NCI-H1092 treated with DMSO at 0.1 percent for 48 hours (cell line): ENCODE data around the gene UGT3A2.
"Not testable (repeated sequence)": the region's sequence is repeated elsewhere in the genome, so short reads cannot be mapped to it uniquely, and the experiment has no call there.

ENCODE experiments used
- DNase-seq: peaks from one replicate; lab custom pipeline; 2025; lab: John Stamatoyannopoulos, UW

UGT3A2 gene

GRCh38 chr5:36054647-36055046 is 12.0 kb downstream of the UGT3A2 start:
- no peak for DNase-seq

- DNase-seq: no peak
Observed at GRCh38 chr5:36052538-36052937, 14.1 kb downstream of the UGT3A2 start.

DNA sequence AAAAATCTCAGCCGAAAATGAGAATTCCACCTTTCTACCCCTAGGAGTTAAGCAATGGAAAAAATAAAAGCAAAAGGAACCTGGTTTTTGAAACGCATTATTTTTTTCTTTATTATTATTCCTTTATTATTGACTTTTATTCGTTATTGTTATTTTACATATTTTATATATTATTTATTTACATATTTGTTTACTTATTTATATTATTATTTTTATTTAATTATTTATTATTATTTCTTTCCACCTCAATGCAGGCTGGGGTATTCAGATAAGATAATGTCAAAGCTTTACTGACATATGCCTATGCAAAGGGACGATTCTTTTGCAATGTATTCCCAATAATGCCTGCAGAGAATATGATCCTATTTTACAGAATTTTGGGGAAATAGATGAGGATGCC is 16.7 kb downstream of the UGT3A2 start:
- no peak for DNase-seq

- DNase-seq: no peak
Observed at GRCh38 chr5:36047384-36048160, 19.1 kb downstream of the UGT3A2 start.

GRCh38 chr5:36045895-36046294 is 20.8 kb downstream of the UGT3A2 start:
- no peak for DNase-seq

DNA sequence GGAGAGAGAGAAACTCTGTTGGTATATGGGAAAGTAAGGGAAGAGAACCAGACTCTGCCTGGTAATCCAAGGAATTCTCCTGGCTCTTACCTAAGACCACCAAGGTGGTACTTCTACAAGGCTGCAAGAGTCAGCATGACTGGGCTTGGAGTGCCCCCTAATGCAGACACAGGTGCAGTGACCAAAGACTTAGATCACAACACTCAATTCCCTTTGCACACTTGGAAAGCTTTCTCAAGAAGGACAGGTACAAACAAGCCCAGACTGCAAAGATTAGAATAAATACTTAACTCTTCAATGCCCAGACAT is 25.2 kb downstream of the UGT3A2 start:
- DNase-seq: no peak

DNA sequence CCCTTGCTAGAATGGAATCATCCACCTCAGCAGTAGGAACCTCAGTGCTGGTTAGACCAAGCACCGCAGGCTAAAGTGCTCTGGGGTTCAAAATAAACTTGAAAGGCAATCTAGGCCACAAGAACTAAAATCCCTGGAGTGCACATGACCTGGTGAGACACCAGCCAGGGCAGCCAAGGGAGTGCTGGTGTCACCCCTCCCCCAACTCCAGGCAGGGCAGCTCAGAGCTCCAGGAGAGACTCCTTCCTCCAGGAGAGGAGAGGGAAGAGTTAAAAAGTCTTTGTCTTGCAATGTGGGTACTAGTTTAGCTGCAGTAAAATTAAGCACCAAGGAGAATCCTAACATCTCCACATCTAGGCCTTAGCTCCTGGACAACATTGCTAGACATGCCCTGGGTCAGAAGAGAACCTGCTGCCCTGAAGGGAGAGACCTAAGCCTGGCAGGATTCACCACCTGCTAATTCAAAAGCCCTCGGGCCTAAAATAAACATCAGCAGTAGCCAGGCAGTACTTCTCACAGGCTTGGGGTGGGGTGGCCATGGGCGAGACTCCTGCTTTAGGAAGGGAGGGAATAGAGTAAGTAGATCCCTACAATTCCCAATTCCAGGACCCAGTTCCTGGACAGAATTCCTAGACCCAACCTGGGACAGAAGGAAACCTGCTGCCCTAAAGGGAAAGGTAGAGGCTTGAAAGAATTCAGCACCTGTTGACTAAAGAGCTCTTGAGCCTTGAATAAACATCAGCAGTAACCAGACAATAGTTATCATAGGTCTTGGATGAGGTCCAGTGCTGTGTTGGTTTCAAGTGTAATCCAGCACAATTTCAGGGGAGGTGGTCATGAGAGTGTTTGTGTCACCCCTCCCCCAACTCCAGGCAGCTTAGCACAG is 25.8 kb downstream of the UGT3A2 start:
- peak; percentile 88 for DNase-seq

GRCh38 chr5:36035696-36036095 is 31.0 kb downstream of the UGT3A2 start:
- DNase-seq: no peak

DNA sequence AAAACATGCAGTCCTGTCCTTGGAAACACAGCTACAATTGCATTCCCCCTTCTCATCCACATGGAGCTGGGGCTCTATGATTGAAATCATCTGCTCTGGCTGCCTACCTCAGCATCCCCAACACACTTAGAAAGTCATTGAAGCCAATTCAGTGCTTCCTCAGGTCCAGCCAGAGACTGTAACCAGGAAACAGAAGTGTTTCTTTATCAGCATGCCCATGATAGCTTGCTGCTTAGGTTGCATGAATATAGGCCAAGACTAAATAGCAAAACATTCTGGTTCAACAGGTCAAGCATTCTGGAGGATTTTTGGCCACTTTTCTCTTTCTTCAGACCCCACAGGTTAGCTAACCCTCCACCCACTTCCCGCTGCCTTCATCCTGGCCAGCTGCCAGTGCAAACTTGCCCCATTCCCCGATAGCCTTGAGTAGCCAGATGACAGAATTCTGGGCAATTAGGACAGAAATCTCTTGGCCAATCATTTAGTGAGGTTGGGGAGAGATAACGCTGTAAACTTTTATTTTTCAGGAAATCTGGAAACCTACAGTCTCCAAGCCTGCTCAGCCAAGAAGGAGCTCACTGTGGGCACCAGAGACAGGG is 32.0 kb downstream of the UGT3A2 start:
- DNase-seq: not testable (repeated sequence)

- no peak for DNase-seq
Observed at GRCh38 chr5:36033486-36033885, 33.2 kb downstream of the UGT3A2 start.

DNA sequence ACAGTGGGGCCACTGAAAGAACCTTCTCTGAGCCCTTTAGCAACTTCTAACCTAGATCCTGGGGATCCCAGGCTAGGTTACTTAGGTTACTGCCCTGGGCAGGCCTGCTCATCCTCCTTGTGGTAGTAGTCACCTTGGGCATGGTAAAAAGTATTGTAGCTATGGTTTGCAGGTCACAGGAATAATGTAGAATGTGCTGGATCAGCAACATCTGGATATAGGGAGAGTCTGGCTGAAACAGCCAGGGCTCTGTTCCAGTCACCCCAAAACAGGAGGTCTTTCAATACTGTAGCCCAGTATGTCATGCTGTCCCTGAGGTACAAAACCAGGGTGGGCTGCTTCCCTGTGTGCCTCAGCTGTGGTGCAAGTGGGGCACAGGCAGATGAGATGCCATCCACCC is 33.6 kb downstream of the UGT3A2 start:
- DNase-seq: no peak

- no peak for DNase-seq
Observed at GRCh38 chr5:36031223-36031622, 35.5 kb downstream of the UGT3A2 start.

DNA sequence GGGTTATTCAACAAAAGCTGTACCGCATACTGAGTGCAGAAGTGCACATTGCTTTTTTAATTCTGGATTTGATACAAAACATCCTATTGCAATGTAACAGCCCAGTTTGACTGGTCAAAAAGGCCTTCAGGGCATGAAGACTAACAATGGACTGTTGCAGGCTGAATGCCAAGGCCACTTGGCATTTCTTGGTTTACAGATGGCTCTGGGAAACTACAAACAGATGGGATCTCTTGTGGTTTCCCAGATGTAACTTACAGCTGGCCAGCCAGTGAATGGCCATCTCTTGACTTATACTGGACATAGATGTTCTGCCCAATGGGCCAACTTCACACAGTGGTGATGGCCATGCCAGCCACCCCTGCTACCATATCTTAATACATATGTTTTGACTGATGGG is 36.8 kb downstream of the UGT3A2 start:
- no peak for DNase-seq

DNA sequence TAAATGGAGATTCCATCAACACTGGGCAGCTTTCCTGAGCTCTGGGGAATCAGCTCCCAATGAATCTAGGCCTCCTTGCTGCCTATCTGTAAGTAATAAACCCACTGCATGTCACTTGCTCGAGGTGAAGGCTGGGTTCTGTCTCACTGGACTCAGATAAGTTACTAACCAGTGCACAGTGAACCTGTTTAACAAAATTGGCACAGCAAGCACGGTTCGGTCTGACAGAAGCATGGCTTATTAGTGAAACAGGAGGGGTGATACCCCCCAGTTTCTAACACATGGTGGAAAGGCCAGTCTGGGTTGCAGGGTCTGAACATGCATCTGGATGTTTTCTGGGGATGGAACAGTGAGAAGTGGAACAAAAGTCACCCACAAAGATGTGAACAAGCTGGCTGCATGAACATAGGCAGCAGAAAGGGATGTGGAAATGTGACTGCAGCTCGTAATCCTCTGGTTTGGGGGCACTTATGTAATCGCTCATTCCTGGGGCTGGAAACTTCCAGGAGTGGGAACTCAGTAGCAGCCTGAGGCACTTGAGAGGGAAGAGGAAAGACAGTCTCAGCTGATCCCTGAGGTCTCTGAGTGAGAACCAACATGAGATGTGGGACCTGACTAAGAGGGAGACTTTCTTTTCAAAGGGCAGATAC is 37.7 kb downstream of the UGT3A2 start:
- no peak for DNase-seq

DNA sequence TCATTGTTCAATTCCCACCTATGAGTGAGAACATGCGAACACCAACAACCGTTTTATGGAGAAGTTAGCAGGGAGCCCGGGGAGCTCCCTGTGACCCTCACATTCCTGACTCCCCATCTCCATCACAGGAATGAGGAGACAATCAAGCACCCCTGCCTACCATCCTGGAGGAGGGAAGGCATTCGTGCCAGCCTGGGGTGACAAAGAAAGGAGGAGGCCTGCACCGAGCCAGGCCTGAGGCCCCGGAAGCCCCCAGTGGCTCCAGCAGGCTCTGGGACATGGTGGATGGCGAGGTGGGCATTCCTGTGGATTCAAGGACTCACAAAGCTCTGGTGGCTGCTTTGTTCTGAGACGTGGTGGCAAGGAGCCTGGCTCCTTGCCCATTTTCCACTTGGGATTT is 39.0 kb downstream of the UGT3A2 start:
- no peak for DNase-seq

DNA sequence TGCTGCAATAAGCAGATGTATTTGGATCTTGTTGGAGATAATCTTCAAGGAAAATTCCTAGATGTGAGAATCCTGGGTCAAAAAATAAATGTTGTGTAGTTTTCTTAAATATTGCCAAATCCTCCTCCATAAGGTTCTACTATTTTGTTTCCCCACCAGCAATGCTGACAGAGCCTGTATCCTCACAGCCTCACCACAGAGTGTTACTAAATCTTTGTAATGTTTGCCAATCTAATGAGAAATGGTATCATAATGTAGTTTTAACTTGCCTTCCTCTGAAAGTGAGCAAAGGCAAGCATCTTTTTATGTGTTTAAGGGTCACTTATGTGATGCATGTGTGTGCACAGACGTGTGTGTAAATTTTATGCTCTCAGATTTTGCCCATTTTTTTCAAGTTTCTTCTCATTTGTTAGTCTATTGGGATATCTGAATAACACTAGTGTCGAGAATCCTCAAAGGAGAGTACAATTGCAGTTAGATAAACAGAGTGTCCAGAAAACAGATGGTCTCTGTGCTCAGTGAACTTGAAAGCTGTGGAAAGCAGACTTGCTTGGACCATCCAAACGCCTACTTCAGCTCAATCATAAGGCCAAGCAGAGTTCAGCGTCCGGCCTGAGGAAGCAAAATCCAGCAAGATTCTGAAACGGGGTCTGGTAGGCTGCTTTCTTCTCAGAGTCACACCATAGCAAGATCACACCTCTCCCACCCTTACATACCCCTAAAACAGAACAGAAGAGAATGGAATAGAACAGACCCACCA is 39.8 kb downstream of the UGT3A2 start:
- DNase-seq: no peak

DNA sequence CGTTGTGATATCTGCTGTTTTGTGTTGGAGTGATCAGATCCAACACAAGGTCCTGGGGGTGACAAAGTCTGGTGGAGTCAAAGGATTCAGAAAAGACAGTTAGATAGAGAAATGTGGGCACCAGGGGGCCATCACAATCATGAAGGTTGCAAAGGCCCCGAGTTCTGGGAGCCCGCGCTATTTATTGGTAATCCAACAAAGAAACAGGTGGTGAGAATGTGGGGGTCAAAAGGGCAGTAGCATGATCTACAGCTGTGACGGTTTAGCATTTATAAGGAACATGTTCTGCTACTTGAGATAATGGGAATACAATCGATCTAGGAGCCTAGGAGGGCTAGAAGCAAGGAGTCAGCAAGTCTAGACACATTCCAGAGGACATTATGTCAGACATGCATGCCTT is 44.4 kb downstream of the UGT3A2 start:
- DNase-seq: not testable (repeated sequence)

DNA sequence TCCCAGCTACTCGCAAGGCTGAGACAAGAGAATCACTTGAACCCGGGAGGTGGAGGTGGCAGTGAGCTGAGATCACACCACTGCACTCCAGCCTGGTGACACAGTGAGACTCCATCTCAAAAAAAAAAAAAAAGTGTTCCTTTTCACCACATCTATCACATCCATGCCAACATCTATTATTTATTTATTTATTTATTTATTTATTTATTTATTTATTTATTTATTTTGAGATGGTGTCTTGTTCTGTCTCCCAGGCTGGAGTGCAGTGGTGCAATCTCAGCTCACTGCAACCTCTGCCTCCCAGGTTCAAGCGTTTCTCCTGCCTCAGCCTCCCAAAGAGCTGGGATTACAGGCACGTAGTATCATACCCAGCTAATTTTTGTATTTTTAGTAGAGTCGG is 47.1 kb downstream of the UGT3A2 start:
- not testable (repeated sequence) for DNase-seq

GRCh38 chr5:36017622-36018021 is 49.1 kb downstream of the UGT3A2 start:
- DNase-seq: no peak

DNA sequence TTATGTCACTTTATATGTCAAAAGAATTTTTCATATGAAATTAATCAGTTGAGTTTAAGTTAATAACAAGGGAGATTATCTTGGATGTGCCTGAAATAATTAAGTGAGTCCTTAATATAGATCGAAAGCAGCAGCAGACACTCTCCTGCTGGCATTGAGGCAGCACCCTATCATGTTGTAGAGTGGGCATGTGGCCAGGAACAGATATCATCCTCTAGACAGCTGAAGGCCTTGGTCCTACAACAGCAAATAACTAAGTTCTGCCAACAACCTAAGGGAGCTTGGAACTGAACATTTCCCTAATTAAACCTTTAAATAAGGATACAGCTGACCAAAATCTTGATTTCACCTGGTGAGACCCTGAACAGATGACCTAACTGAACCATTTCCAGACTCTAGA is 49.7 kb downstream of the UGT3A2 start:
- no peak for DNase-seq

- no peak for DNase-seq
Observed at GRCh38 chr5:36013182-36013581, 53.5 kb downstream of the UGT3A2 start.

DNA sequence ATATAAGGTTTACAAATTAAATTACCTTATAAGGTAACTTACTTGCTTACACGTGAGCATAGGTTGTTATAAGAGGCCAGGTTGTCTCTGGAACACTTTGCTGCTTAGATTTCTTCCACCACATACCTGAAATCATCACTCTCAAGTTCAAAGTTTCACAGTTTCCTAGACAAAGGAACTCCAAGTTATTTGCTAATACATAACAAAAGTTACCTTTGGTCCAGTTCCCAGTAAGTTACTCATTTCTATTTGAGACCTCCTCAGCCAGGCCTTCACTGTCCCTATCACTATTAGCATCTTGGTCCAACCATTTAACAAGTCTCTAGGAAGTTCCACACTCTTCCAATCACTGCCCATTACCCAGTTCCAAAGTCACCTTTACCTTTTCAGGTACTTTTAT is 57.0 kb downstream of the UGT3A2 start:
- no peak for DNase-seq
